HEK293T (cell line): ENCODE results near the gene CAMKMT.

Experiments used
- FOXA1 ChIP-seq: fragments of 450-650 bp; IDR thresholded peaks from 2 replicates; pipeline ENCODE4 v1.6.1; 2016; ENCODE audit warnings: mild to moderate bottlenecking
- FOXK2 ChIP-seq: fragments of 450-650 bp; IDR thresholded peaks from 2 replicates; pipeline ENCODE4 v1.6.1; 2016; ENCODE audit warnings: mild to moderate bottlenecking
- SUZ12 ChIP-seq: fragments of 450-650 bp; IDR thresholded peaks from 2 replicates; pipeline ENCODE4 v1.6.1; 2016; ENCODE audit warnings: mild to moderate bottlenecking

DNA sequence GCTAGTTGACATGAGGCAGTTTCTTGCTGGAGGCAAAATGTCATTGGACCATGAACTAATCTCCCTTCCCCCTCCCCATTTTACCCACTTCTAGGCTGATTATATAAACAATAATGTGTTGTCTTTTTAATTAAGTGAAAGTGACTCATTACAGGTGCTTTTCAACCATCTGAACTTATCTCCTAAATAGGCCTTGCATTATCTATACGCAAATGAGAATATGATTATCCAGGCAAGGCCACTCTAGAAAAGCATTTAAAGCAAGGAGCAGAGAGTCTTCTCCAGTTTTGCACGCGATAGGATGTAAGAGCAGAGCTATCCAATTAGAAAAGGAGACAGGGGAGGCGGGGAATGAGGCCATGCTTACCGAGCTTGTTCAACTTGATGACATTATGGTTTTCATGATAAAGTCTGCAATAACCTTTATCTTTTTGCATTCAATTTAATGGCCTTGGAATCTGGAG, 293.7 kb downstream of the CAMKMT start:
- TF ChIP-seq FOXA1 (no peak), SUZ12 (no peak), FOXK2 (no peak)
